ENCODE measurements around the gene PRX. TPM values are rescaled to one million over a fixed set of nuclear protein-coding genes. Genes with fewer than 3 reads are reported as not detected.

The PRX gene
- total and polyA plus RNA-seq, 9 of the 15 experiments (the other 6 are each of a cell fraction or from before 2014, with no cell fraction given) = 0.65 to 3.5 (median 1.7) TPM; not detected in 2

GRCh38 chr19:40445780-40446262, 32.6 kb upstream of the PRX start (continued):
- TF ChIP-seq CHAMP1 (IDR thresholded peaks at IDR 0.05) (peak; percentile 60; the same call in 1 of the 2 replicates), HOXB6 (CRISPR knock-in tag; IDR thresholded peaks at IDR 0.05; ENCODE audit: borderline replicate concordance) (no peak), ZNF280B (CRISPR knock-in tag; IDR thresholded peaks at IDR 0.05) (no peak), RBBP5 (IDR thresholded peaks at IDR 0.05; ENCODE audit: borderline replicate concordance, insufficient read depth, low read length, poor library complexity, severe bottlenecking) (no peak), ZEB2 (IDR thresholded peaks at IDR 0.05) (peak; percentile 75; the same call in 1 of the 2 replicates), GTF2B (IDR thresholded peaks at IDR 0.05; ENCODE audit: extremely low read depth, insufficient read length) (no peak), E4F1 (CRISPR knock-in tag; IDR thresholded peaks at IDR 0.05; ENCODE audit: borderline replicate concordance) (no peak), KDM4B (IDR thresholded peaks at IDR 0.05; ENCODE audit: borderline replicate concordance in 2 of 2, low read depth in 1 of 2) (no peak), SOX6 (IDR thresholded peaks at IDR 0.05) (peak; percentile 9; the same call in 1 of the 2 replicates), TBL1XR1 (IDR thresholded peaks at IDR 0.05; ENCODE audit: low read length in 2 of 2) (no peak), KDM2B (CRISPR knock-in tag; IDR thresholded peaks at IDR 0.05) (no peak), ETV5 (CRISPR knock-in tag; IDR thresholded peaks at IDR 0.05; ENCODE audit: low read depth) (no peak), DNMT1 (IDR thresholded peaks at IDR 0.05) (no peak), TAF1 (IDR thresholded peaks at IDR 0.05; ENCODE audit: control insufficient read depth, extremely low read depth, insufficient read depth, low read length, severe bottlenecking) (no peak), YY1 (IDR thresholded peaks at IDR 0.05; ENCODE audit: borderline replicate concordance in 1 of 3, control insufficient read depth in 1 of 3, extremely low read depth in 1 of 3, insufficient read depth in 3 of 3, insufficient read length in 1 of 3, insufficient replicate concordance in 2 of 3, low read depth in 1 of 3, low read length in 2 of 3) (no peak), CSDE1 (IDR thresholded peaks at IDR 0.05) (no peak), TEAD1 (CRISPR knock-in tag; IDR thresholded peaks at IDR 0.05) (no peak), CC2D1A (IDR thresholded peaks at IDR 0.05) (no peak), TEAD4 (IDR thresholded peaks at IDR 0.05; ENCODE audit: low read length) (peak; percentile 27; the same call in 1 of the 2 replicates), TEAD4 (CRISPR knock-in tag; IDR thresholded peaks at IDR 0.05; ENCODE audit: borderline replicate concordance) (no peak), ZNF644 (tag; IDR thresholded peaks at IDR 0.05; ENCODE audit: low read depth) (no peak)
